Mononuclear cell (primary cell): ENCODE data around the gene SYK. TPM values are rescaled to one million over a fixed set of nuclear protein-coding genes. Genes with fewer than 3 reads are reported as not detected.
"Not testable (repeated sequence)": the region's sequence is repeated elsewhere in the genome, so short reads cannot be mapped to it uniquely, and the experiment has no call there.

Experiments
- H3K27me3 ChIP-seq: 2 replicates; pipeline ENCODE4 v1.6.0; 2011; ENCODE audit warnings: low read length, control low read depth; ENCODE audit not compliant: insufficient read depth
- H3K4me1 ChIP-seq: 2 replicates; pipeline ENCODE4 v1.5.1; 2011; ENCODE audit warnings: mild to moderate bottlenecking, low read length, control low read depth; ENCODE audit not compliant: insufficient read depth
- H3K4me3 ChIP-seq: 2 replicates; pipeline ENCODE4 v1.5.1; 2011; ENCODE audit warnings: mild to moderate bottlenecking, low read length, moderate library complexity
- H3K9me3 ChIP-seq: 2 replicates; pipeline ENCODE4 v1.5.1; 2011; ENCODE audit warnings: low read depth, mild to moderate bottlenecking, control low read depth, low read length
- total RNA-seq: library from RNA; depleted of rRNA; stranded (reverse); fragments of >200 nt; gene quantifications from one replicate; pipeline ENCODE4 v1.2.3, GENCODE V29; 2012

The SYK gene
- total RNA-seq, 1 donor: 38.9 TPM

DNA sequence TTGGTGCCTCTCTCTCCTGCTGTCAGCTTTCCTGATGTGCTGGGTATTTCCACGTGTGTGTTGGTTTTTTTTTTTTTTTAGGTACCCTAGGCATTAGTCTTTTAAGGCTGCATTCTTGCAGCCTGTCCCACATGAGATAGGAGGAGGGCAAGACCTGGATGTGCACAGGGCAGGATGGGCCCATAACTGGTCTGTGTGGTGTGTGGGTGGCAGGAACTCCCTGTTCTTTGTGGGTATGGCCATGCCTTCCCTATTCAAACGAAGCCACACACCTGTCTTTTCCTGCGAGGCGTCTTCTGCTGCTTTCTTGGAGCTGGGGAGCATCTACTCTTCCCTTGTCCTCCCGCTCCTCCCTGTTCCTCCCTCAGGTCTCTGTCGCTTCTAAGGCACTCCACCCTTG is 6.8 kb downstream of the SYK start:
- H3K4me1 ChIP-seq: peaks cover 76% of the 10 kb centered on the region
- H3K4me3 ChIP-seq: no peak overlapping the region
- H3K27me3 ChIP-seq: no peaks in the 10 kb centered on the region

DNA sequence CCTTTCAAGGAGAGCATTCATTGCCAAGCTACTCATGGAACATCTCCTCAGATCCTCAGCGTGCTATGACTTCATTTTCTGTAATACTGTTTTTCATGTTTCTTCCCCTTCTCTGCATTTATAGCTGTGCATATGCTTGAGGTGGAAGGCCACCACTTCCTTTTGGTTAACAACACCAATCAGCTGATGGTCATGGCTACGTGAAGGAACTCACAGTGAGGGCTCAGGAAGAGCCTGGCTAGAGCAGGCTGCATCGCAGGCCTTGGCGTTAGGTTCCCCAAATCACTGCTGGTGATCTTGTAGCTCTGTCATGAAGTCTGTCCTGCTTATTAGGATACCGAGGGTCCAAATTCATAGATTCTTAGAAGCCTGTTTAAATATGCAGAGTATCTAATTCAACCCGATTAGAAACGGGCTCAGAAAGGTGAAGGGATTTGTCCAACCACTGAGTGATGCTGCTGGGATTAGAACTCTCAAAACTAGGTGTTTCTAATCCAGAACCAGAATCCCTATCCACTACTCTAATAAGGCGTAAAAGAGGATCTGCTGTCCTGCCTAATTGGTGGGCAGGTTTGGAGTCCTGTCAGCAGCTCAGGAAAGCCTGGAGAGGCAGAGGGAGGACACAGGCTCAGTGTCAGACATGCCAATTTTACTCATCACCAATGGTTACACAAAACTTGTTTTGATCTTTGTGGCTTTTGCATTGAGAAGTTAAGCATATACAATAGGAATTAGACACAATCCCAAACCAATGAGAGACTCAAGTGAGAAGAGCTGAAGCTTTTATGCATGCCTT is 7.5 kb downstream of the SYK start:
- H3K4me1 ChIP-seq: peaks cover 83% of the 10 kb centered on the region
- no peaks in the 10 kb centered on the region for H3K9me3 ChIP-seq
- no peak overlapping the region for H3K4me3 ChIP-seq
- no peaks in the 10 kb centered on the region for H3K27me3 ChIP-seq

More for the DNA sequence above, 6.8 kb downstream of the SYK start:
- H3K9me3 ChIP-seq: no peaks in the 10 kb centered on the region

DNA sequence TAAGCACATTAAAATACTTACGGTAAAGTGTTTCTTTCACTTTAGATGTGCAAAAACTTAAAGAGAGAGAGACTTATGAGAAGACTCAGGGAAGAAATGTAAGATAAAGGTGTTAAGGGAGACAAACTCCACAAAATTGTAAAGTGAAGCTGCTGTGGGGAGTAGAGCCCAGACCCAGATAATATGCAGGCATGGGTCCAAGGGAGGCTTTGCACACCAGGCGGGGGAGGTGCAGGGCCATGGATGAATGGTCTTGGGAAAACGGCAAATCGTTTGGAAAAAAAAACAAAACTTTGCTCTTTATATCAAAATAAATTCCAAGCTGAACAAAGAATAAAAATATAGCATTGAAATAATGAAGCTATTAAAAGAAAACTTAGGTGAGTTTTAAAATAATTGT is 9.1 kb downstream of the SYK start:
- H3K9me3 ChIP-seq: no peaks in the 10 kb centered on the region
- peaks cover 87% of the 10 kb centered on the region for H3K4me1 ChIP-seq
- H3K27me3 ChIP-seq: no peaks in the 10 kb centered on the region
- no peak overlapping the region for H3K4me3 ChIP-seq

DNA sequence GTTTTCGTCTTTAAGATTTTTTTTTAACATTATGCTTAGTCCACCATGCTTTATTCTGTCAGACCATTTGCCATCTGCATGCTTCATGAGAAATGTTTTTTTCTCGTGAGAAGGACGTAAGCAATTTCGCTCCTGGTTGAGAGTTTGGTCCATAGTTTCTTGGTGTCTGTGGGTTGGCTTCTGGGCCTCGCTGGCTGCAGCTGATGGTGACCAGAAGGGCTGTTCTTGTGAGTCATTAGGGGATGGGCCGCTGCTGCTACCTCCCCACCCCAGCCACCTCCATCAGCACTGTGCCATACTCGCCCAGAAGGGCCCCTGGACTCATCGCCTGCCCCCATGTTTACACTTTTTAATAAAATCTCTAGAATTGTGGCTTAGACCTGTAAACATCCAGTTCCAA is 11.4 kb downstream of the SYK start:
- no peak overlapping the region for H3K4me3 ChIP-seq
- H3K4me1 ChIP-seq: peaks cover 75% of the 10 kb centered on the region
- no peaks in the 10 kb centered on the region for H3K27me3 ChIP-seq
- H3K9me3 ChIP-seq: no peaks in the 10 kb centered on the region

DNA sequence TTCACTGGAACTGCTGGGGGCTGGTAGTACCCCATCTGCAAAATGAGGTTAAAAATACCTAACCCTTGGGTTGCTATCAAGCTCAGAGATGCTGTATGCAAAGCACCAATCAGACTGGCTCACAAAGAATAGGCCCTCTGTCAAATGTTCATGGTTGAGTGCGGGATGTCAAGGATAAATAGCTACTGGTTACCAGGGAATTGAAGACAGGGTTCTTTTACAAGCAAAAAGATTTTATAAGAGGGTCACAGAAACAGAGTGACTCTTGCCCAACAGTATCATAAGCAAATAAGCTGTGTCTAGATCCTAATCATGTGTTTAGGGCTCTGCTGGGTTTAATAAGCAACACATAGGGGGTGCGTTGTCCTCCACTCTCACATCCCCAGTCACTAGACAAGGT is 11.9 kb downstream of the SYK start:
- Histone ChIP-seq H3K4me3 (no peak overlapping the region), H3K4me1 (peaks cover 71% of the 10 kb centered on the region), H3K27me3 (no peaks in the 10 kb centered on the region), H3K9me3 (no peaks in the 10 kb centered on the region)

DNA sequence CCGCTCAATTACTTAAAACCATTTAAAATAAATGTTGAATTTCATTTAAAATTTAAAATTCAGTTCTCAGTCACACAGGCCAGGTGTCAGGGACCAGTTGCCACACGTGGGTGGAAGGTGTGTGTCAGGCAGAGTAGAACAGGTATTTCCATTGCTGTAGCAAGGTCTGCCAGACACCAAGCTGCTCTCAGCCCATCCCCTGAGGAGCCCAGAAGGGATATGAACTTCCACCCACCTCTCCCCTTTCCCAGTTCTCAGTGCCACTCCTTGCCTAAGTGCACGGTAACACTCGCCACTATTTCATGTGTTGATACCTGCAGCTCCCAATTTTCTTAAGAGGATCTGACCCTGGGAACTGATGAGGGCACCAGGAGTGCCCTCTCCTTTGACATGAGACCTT is 12.7 kb downstream of the SYK start:
- Histone ChIP-seq H3K9me3 (no peaks in the 10 kb centered on the region), H3K4me1 (peaks cover 68% of the 10 kb centered on the region), H3K27me3 (no peaks in the 10 kb centered on the region), H3K4me3 (no peak overlapping the region)

DNA sequence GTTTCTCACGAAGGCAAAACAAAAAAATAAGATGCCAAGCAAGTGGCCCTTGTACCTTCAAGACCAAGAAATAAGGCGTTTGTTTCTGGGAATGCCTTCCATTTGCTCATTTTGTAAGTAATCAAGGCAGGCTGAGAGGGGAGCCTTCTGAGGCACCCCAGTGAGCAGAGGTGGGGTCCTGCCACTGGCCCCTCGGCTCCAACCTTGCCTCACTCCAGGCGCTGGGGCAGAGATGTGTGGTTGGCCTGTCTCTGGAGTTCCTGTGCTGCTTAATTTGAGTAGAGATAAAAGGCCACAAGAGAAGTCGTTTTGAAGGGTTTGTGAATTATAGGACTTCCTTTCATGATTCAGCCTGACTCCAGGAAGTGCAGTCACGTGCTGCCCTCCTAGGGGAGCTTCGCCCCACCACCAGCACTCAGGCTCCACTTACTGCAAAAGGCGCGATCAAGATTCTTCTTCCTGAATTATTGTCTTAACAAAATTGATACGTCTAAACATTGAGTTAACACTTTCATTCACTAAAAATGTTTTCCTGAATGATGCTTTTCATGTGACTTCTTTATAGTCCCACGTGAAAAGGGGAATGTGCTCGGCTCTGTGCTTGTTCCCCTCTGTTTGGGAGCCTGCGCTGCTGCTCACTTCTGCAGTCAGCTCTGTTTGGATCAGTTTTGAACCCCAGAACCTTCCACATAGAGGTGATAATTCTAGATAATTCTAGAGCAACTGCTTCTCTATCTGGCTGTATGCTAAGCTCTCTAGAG is 13.7 kb downstream of the SYK start:
- no peaks in the 10 kb centered on the region for H3K9me3 ChIP-seq
- no peaks in the 10 kb centered on the region for H3K27me3 ChIP-seq
- no peak overlapping the region for H3K4me3 ChIP-seq
- H3K4me1 ChIP-seq: peaks cover 58% of the 10 kb centered on the region

DNA sequence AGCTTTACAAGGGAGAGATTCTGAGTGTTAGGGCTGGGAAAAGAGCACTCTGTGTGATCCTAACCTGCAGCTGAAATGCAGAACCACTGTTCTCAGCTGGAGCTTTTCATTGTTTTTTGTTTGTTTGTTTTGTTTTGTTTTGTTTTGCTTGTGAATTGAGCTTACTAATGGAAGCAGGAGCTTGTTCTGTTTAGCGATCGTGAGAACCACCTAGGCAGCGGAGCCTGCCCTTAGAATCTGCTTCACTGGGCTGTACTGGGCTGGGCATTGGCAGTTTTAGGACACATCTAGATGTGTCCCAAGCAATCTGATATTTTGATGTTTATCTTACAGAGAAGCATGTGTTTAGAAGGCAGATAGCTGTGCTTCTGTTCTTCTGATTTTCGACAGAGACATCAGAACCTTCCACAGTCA is 14.3 kb downstream of the SYK start:
- H3K9me3 ChIP-seq: no peaks in the 10 kb centered on the region
- H3K4me1 ChIP-seq: peaks cover 53% of the 10 kb centered on the region
- no peak overlapping the region for H3K4me3 ChIP-seq
- no peaks in the 10 kb centered on the region for H3K27me3 ChIP-seq

DNA sequence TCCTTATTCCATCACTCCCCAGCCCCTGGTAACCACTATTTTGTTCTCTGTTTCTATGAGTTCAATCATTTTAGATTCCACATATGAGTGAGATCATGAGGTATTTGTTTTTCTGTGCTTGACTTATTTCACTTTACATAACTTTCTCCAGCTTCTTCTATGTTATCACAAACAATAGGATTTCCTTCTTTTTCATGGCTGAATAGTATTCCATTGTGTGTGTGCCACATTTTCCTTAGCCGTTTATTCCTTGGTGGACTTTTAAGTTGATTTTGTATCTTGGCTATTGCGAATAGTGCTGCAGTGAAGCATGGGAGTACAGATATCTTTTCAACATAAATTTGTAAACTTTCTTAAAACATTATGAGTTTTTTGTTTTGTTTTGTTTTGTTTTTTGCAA is 15.1 kb downstream of the SYK start:
- no peaks in the 10 kb centered on the region for H3K9me3 ChIP-seq
- H3K4me3 ChIP-seq: no peak overlapping the region
- H3K27me3 ChIP-seq: no peaks in the 10 kb centered on the region
- H3K4me1 ChIP-seq: peaks cover 58% of the 10 kb centered on the region

DNA sequence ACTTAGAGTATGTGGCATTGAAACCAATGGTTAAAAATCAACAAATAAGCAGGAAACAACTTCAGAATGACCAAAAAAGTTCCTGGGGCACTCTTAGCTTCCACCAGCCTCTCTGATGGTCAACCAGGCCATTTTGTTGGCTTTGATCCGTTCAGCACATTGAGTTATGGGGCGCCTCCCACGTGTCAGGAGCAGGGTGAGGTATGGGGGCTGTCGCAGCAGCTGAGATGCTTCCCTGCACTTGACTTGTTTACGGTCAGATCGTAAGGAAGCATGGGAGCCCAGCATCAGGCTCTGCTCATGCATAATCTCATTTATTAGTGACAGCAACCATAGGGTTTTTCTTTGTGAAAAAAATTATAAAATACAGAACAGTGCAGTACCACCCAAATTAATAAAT is 16.7 kb downstream of the SYK start:
- H3K4me3 ChIP-seq: no peak overlapping the region
- no peaks in the 10 kb centered on the region for H3K9me3 ChIP-seq
- H3K27me3 ChIP-seq: no peaks in the 10 kb centered on the region
- peaks cover 46% of the 10 kb centered on the region for H3K4me1 ChIP-seq

DNA sequence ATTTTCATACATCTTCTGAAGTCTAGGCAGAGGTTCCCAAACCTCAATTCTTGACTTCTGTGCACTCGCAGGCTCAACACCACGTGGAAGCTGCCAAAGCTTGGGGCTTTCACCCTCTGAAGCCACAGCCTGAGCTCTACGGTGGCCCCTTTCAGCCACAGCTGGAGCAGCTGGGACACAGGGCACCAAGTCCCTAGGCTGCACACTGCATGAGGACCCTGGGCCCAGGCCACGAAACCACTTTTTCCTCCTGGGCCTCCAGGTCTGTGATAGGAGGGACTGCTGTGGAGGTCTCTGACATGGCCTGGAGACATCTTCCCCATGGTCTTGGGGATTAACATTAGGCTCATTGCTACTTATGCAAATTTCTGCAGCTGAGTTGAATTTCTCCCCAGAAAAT is 18.8 kb downstream of the SYK start:
- H3K9me3 ChIP-seq, H3K4me3 ChIP-seq, H3K27me3 ChIP-seq: not testable (repeated sequence)
- H3K4me1 ChIP-seq: peaks cover 26% of the 10 kb centered on the region

DNA sequence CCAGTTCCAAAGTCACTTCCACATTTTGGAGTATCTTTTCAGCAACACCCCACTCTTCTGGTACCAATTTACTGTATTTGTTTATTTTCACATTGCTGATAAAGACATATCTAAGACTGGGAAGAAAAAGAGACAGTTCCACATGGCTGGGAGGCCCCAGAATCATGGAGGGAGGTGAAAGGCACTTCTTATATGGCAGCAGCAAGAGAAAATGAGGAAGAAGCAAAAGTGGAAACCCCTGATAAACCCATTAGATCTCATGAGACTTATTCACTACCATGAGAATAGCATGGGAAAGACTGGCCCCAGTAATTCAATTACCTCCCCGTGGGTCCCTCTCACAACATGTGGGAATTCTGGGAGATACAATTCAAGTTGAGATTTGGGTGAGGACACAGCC is 19.6 kb downstream of the SYK start:
- H3K9me3 ChIP-seq, H3K4me3 ChIP-seq, H3K27me3 ChIP-seq: not testable (repeated sequence)
- peaks cover 26% of the 10 kb centered on the region for H3K4me1 ChIP-seq

DNA sequence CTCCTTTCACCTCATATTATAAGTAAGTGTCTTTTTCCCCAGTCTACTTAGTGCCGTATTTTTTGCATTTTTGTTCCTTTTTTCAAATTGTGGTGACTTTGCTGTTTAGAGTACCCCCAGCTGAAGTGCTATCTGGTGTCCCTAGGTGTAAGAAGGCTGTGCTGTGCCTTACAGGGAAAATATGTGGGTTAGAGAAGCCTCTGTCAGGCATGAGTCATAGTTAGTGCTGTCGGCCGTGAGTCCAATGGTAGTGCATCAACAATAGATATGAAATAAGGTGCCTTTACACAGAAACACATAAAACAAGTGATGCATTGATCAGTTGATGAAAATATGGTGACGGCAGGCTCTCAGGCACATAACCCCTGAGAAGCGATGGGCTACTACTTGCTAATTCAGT is 20.1 kb downstream of the SYK start:
- no peak overlapping the region for H3K4me3 ChIP-seq
- no peaks in the 10 kb centered on the region for H3K27me3 ChIP-seq
- H3K4me1 ChIP-seq: peaks cover 26% of the 10 kb centered on the region
- H3K9me3 ChIP-seq: no peaks in the 10 kb centered on the region

DNA sequence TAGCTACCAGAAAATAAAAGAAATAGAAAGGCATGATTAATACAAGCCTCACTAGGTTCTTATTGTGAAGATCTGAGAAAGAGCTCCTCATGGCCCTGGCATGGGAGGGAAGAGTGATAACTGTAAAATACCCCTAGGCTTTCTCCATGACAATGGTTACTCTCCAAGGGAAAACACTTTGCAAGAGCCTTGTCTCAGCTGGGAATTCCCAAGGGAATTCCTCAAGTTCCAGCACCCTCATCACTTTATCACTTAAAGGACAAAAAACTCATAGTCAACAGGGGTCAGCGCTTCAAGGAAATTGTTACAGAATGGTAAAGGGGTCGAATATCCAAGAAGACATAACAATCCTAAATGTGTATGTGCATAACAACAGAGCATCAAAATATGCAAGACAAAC is 21.2 kb downstream of the SYK start:
- H3K4me1 ChIP-seq: peaks cover 38% of the 10 kb centered on the region
- no peak overlapping the region for H3K4me3 ChIP-seq
- H3K27me3 ChIP-seq: no peaks in the 10 kb centered on the region
- H3K9me3 ChIP-seq: no peaks in the 10 kb centered on the region

DNA sequence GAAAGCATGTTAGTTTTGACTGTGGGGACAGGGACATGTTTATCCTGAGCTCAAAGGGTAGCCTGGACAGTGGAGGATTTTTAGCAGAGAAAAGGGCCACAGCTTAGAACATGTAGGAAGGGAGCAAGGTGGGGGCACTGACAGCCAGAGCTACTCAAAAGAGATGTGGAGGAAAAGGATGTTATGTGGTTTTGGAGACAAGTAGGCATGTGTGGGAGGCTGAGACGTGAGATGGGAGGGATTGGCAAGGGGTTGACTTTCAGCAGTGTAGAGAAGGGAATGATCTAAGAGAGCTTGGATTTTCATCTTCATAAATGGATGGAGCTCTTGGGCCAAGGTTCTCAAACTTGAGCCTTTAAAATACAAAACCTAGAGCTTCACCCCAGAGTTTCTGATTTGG is 24.0 kb downstream of the SYK start:
- Histone ChIP-seq H3K4me3 (no peak overlapping the region), H3K9me3 (no peaks in the 10 kb centered on the region), H3K4me1 (peaks cover 45% of the 10 kb centered on the region), H3K27me3 (no peaks in the 10 kb centered on the region)
